PC-9 (cell line): ENCODE measurements around the gene PNPT1. TPM values are rescaled to one million over a fixed set of nuclear protein-coding genes. Genes with fewer than 3 reads are reported as not detected.

Experiments used
- BruUV-seq: library from RNA; stranded (reverse); fragments of 400-500 nt; replicated peaks from 2 replicates; lab custom pipeline; 2021; lab: Mats Ljungman, UMichigan
- CTCF ChIA-PET: fragments of 300-600 bp; sonication (Branson Sonifier 250); formaldehyde crosslinking; loops from one replicate; lab custom pipeline; 2022; ENCODE audit warnings: antibody characterized with exemption; lab: Charles Lee
- POLR2A ChIA-PET: fragments of 300-600 bp; sonication (Branson Sonifier 250); formaldehyde crosslinking; loops from one replicate; lab custom pipeline; 2022; ENCODE audit warnings: antibody characterized with exemption; ENCODE audit not compliant: unreplicated experiment; lab: Charles Lee
- DNase-seq, 2 experiments: peaks; one replicate each; pipeline versions ENCODE4 v3.0.0 to v3.0.0-alpha.2; 2015 to 2022; ENCODE audit warnings: mixed read lengths in 1 of 2
- H2AFZ ChIP-seq: fragments of 200-600 bp; sonication (generic); 2 replicates; pipeline ENCODE4 v1.8.1; 2017; ENCODE audit warnings: antibody characterized with exemption
- H3F3A ChIP-seq: fragments of 200-600 bp; sonication (generic); 2 replicates; pipeline ENCODE4 v1.8.1; 2017; ENCODE audit warnings: antibody characterized with exemption, mild to moderate bottlenecking, low read depth; ENCODE audit not compliant: insufficient read depth
- H3K27ac ChIP-seq: fragments of 200-600 bp; sonication (generic); 2 replicates; pipeline ENCODE4 v1.6.1; 2016; ENCODE audit warnings: mixed run types
- H3K27me3 ChIP-seq: fragments of 200-600 bp; sonication (generic); 2 replicates; pipeline ENCODE4 v1.6.1; 2016; ENCODE audit warnings: low read depth, mixed run types; ENCODE audit not compliant: insufficient read depth
- H3K36me3 ChIP-seq: fragments of 200-600 bp; sonication (generic); 2 replicates; pipeline ENCODE4 v1.6.1; 2016; ENCODE audit warnings: low read depth, mixed run types
- H3K4me1 ChIP-seq: fragments of 200-600 bp; sonication (generic); replicated peaks from 2 replicates; pipeline ENCODE4 v1.6.1; 2016; ENCODE audit warnings: mixed run types; ENCODE audit not compliant: insufficient read depth
- H3K4me2 ChIP-seq: fragments of 200-600 bp; sonication (generic); 2 replicates; pipeline ENCODE4 v1.6.1; 2017; ENCODE audit warnings: mixed run types
- H3K4me3 ChIP-seq: fragments of 200-600 bp; sonication (generic); 2 replicates; pipeline ENCODE4 v1.6.1; 2016; ENCODE audit warnings: mixed run types
- H3K79me2 ChIP-seq: fragments of 200-600 bp; sonication (generic); 2 replicates; pipeline ENCODE4 v1.6.1; 2017; ENCODE audit warnings: low read depth, mixed run types
- H3K9me2 ChIP-seq: fragments of 200-600 bp; sonication (generic); 2 replicates; pipeline ENCODE4 v1.8.1; 2017; ENCODE audit warnings: mild to moderate bottlenecking; ENCODE audit not compliant: insufficient read depth
- H3K9me3 ChIP-seq: fragments of 200-600 bp; sonication (generic); 2 replicates; pipeline ENCODE4 v1.8.1; 2016; ENCODE audit warnings: low read depth; ENCODE audit not compliant: insufficient read depth
- H4K20me1 ChIP-seq: fragments of 200-600 bp; sonication (generic); 2 replicates; pipeline ENCODE4 v1.8.1; 2017; ENCODE audit not compliant: insufficient read depth
- EZH2 ChIP-seq: fragments of 200-600 bp; sonication (generic); IDR thresholded peaks from 2 replicates; pipeline ENCODE4 v1.8.0; 2017; ENCODE audit warnings: antibody characterized with exemption, low read depth
- intact Hi-C: fragments of 100-400 bp; cut with micrococcal nuclease; formaldehyde crosslinking; loops from one replicate; pipeline ENCODE4 v1.10.0; 2022; ENCODE audit not compliant: unreplicated experiment
- total RNA-seq: library from RNA; stranded (reverse); gene quantifications from 2 replicates; pipeline ENCODE4 v1.2.3, GENCODE V29; 2021
- TF ChIP-seq, protein P1 (sequence below): fragments of 200-600 bp; sonication (generic); conservative IDR thresholded peaks from 2 replicates; pipeline ENCODE4 v1.6.1; 2017; ENCODE audit warnings: mixed run types, antibody characterized with exemption, mild to moderate bottlenecking, moderate library complexity

PNPT1 gene
- total RNA-seq, 1 experiment from 2014 or later: 23.1 TPM

DNA sequence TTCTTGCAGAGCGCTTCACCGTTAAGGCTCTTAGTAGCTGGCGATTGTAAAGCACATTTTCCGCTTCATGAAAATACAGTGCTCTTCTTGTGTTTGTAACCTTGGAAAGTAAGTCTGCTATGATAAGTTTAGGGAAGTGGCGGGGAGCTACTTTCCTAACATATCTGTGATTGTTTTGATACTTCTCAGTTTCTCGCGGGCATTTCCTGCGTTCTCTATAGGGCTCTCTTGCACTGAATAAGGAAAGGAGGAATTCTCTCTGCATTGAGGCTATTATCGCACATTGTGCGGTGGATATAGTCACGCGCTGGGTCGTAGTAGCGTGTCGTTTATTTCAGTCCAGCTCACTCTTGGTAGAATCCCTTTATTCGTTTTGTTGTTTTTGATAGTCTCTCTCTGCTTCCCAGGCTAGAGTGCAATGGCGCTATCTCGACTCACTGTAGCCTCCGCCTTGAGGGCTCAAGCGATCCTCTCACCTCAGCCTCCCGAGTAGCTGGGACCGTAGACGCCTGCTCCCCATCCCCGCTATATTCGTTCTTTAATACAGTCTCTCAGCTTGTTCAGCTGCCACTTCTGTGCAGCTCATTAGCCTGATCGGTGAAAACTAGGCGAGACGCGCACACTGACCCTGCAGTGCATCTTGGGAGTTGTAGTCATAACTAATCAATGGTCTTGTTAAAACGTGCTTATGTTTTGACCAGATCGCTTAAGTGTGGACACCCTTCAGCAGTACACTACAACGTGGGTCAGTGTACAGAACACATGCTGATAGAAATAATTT, 75.2 kb downstream of the PNPT1 start:
- POLR2A ChIA-PET: interaction anchor here (0.5 to 0.8 kb wide), 7 partner anchors 48 to 1849 kb away, joined by 3 to 11 read pairs (median 3); no protein-coding TSS in a partner anchor
- no peaks in the 10 kb centered on the region for H3K9me3 ChIP-seq
- H3K4me2 ChIP-seq: peak overlapping the region; percentile 97
- BruUV-seq: TSS peak; percentile 58
- no peaks in the 10 kb centered on the region for H3K27me3 ChIP-seq
- TF ChIP-seq, protein P1, sequence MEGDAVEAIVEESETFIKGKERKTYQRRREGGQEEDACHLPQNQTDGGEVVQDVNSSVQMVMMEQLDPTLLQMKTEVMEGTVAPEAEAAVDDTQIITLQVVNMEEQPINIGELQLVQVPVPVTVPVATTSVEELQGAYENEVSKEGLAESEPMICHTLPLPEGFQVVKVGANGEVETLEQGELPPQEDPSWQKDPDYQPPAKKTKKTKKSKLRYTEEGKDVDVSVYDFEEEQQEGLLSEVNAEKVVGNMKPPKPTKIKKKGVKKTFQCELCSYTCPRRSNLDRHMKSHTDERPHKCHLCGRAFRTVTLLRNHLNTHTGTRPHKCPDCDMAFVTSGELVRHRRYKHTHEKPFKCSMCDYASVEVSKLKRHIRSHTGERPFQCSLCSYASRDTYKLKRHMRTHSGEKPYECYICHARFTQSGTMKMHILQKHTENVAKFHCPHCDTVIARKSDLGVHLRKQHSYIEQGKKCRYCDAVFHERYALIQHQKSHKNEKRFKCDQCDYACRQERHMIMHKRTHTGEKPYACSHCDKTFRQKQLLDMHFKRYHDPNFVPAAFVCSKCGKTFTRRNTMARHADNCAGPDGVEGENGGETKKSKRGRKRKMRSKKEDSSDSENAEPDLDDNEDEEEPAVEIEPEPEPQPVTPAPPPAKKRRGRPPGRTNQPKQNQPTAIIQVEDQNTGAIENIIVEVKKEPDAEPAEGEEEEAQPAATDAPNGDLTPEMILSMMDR: 0 out of 2 replicates have a peak, but pooled peaks have one; percentile 4
- TF ChIP-seq EZH2: no peak
- peaks cover 18% of the 10 kb centered on the region for H3K36me3 ChIP-seq
- H3K4me1 ChIP-seq: peaks cover 23% of the 10 kb centered on the region
- H4K20me1 ChIP-seq: peaks cover 26% of the 10 kb centered on the region
- peak overlapping the region; percentile 97 for H3K4me3 ChIP-seq
- no peaks in the 10 kb centered on the region for H3K9me2 ChIP-seq
- peaks cover 18% of the 10 kb centered on the region; the same call in 1 of the 2 replicates for H3F3A ChIP-seq
- CTCF ChIA-PET: no interaction called here
- peaks cover 81% of the 10 kb centered on the region for H3K79me2 ChIP-seq
- peak overlapping the region; percentile 96 for H2AFZ ChIP-seq
- peak; percentile 53 to 63 for DNase-seq
- H3K27ac ChIP-seq: peak overlapping the region; percentile 69
- intact Hi-C loops: loop anchor here (5.0 to 10.0 kb wide), 2 partner anchors 201 to 894 kb away; partner anchors contain the start of genes CCDC88A and EML6

DNA sequence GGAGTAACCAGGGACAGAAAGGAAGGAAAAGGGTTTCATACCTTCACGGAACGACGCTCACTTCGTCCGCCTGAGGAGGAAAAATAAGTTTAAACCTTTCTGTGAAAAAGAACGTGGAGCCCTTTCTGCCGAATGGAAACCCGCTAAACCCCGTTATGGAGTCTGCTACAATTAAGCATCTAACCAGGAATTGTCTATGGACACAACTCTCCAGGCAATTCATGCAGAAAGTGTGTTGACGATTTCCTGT, 75.7 kb downstream of the PNPT1 start:
- Histone ChIP-seq H4K20me1 (peaks cover 23% of the 10 kb centered on the region), H2AFZ (peak overlapping the region; percentile 96), H3F3A (peaks cover 18% of the 10 kb centered on the region; the same call in 1 of the 2 replicates), H3K27me3 (no peaks in the 10 kb centered on the region), H3K36me3 (peaks cover 23% of the 10 kb centered on the region), H3K9me2 (no peaks in the 10 kb centered on the region), H3K4me3 (peak overlapping the region; percentile 97), H3K79me2 (peaks cover 86% of the 10 kb centered on the region), H3K4me1 (peaks cover 23% of the 10 kb centered on the region), H3K9me3 (no peaks in the 10 kb centered on the region), H3K27ac (peak overlapping the region; percentile 69), H3K4me2 (peak overlapping the region; percentile 97)
- TF ChIP-seq EZH2: no peak
- TF ChIP-seq, protein P1: peak; percentile 44; the same call in 1 of the 2 replicates
- no TSS peak for BruUV-seq
- intact Hi-C loops: loop anchor here (5.0 to 10.0 kb wide), 2 partner anchors 201 to 893 kb away; partner anchors contain the start of genes CCDC88A and EML6
- ChIA-PET POLR2A (interaction anchor here (0.5 to 0.8 kb wide), 6 partner anchors 11 to 1849 kb away, joined by 3 to 7 read pairs (median 3); no protein-coding TSS in a partner anchor), CTCF (no interaction called here)
- peak in 1 of 2 experiments; percentile 40 for DNase-seq

DNA sequence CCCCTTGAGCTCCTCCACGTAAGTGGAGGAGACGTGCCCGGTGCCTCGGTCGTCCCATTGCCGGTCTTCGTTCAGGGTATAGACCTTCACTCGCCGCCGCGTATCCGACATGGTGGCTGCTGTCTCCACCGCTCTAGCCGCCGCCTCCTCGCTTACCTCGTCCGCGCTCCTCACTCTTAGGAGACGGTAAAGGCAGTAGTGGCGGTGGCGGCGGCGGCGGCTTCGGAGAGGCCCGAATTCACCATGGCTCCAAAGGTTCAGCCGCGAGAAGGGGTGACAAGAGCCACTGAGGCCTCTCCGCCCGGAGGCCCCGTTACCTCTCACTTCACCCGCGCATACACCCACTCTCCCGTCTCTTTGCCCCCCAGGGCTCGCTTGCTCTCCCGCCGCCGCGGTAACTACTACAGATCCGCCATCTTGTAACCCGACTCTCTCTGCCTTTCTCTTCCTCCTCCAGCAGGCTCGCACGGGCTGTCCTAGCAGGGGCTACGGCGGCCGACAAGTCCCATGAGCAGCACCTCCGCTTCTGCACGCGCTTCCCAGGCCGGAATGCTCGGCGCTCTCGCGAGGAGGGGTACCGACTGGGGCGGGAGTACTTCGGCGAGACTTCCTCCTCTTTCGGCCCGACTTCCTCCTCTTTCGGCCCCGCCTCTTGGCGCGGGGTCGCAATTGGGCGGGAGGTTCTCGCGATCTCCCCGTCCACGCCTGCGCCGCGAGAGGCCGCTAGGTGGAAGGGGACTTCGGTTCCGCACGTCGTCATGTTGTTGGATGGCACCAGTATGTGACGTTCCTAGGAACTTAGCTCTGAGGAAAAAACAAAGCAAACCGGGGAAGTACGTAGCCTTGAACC, 76.2 kb downstream of the PNPT1 start, which contains the start of gene PPP4R3B:
Gene PPP4R3B, minus strand, starts transcription at position 448 of the 850 bp plus-strand sequence. Its CDS starts 337 bp downstream, at position 111.
- Histone ChIP-seq H3K79me2 (peaks cover 92% of the 10 kb centered on the region), H3F3A (peaks cover 18% of the 10 kb centered on the region; the same call in 1 of the 2 replicates), H3K9me3 (no peaks in the 10 kb centered on the region), H3K4me1 (peaks cover 23% of the 10 kb centered on the region), H3K9me2 (no peaks in the 10 kb centered on the region), H3K4me3 (peak within 1 kb of the TSS; percentile 100), H2AFZ (peak within 1 kb of the TSS; percentile 96), H3K4me2 (peak within 1 kb of the TSS; percentile 97), H3K27ac (peak within 1 kb of the TSS; percentile 90), H4K20me1 (peaks cover 18% of the 10 kb centered on the region), H3K27me3 (no peaks in the 10 kb centered on the region), H3K36me3 (peaks cover 25% of the 10 kb centered on the region)
- TF ChIP-seq, protein P1: peak; percentile 48; the same call in 1 of the 2 replicates
- TF ChIP-seq EZH2: no peak
- TSS peak; percentile 60 for BruUV-seq
- ChIA-PET CTCF (no interaction called here), POLR2A (interaction anchor here (0.5 to 0.8 kb wide), 6 partner anchors 11 to 1848 kb away, joined by 3 to 8 read pairs (median 4); no protein-coding TSS in a partner anchor)
- DNase-seq: peak; percentile 100
- intact Hi-C loops: loop anchor here (1.0 to 10.0 kb wide), 6 partner anchors 200 to 893 kb away; partner anchors contain the start of genes CCDC88A, CLHC1, EML6 and MTIF2
